HG02678 (cell line): Measurements from ENCODE around the gene HIVEP3.
A peak's percentile ranks its signal among the peaks of the same experiment; 100 is the strongest.

ENCODE experiments used
- ATAC-seq: cut with Tn5 transposase; IDR thresholded peaks from one replicate; pipeline ENCODE4 v1.9.1; 2021; ENCODE audit warnings: mild to moderate bottlenecking, moderate library complexity; ENCODE audit not compliant: unreplicated experiment

The HIVEP3 gene

GRCh38 chr1:41894808-41895483 is 23.8 kb downstream of the HIVEP3 start:
- no peak for ATAC-seq

- no peak for ATAC-seq
Measured at GRCh38 chr1:41894101-41894807, 24.5 kb downstream of the HIVEP3 start.

GRCh38 chr1:41892301-41892781 is 26.4 kb downstream of the HIVEP3 start:
- ATAC-seq: no peak

- ATAC-seq: peak; percentile 90
Measured at GRCh38 chr1:41891199-41891896, 27.4 kb downstream of the HIVEP3 start.

GRCh38 chr1:41890825-41891198 is 27.9 kb downstream of the HIVEP3 start:
- ATAC-seq: no peak

GRCh38 chr1:41889506-41890414 is 29.0 kb downstream of the HIVEP3 start:
- no peak for ATAC-seq

GRCh38 chr1:41888756-41889155 is 30.0 kb downstream of the HIVEP3 start:
- ATAC-seq: no peak

- no peak for ATAC-seq
Measured at GRCh38 chr1:41887365-41887764, 31.4 kb downstream of the HIVEP3 start.

- no peak for ATAC-seq
Measured at GRCh38 chr1:41884256-41885230, 34.2 kb downstream of the HIVEP3 start.

GRCh38 chr1:41883507-41883906 is 35.2 kb downstream of the HIVEP3 start:
- ATAC-seq: no peak

GRCh38 chr1:41882486-41882885 is 36.2 kb downstream of the HIVEP3 start:
- ATAC-seq: no peak

GRCh38 chr1:41882068-41882477 is 36.6 kb downstream of the HIVEP3 start:
- ATAC-seq: no peak

GRCh38 chr1:41880950-41881885 is 37.5 kb downstream of the HIVEP3 start:
- ATAC-seq: no peak

GRCh38 chr1:41880261-41880660 is 38.5 kb downstream of the HIVEP3 start:
- ATAC-seq: no peak

- ATAC-seq: no peak
Measured at GRCh38 chr1:41879617-41880016, 39.1 kb downstream of the HIVEP3 start.

GRCh38 chr1:41878911-41879310 is 39.8 kb downstream of the HIVEP3 start:
- ATAC-seq: no peak

- ATAC-seq: no peak
Measured at GRCh38 chr1:41878495-41878894, 40.2 kb downstream of the HIVEP3 start.

- ATAC-seq: no peak
Measured at GRCh38 chr1:41876576-41877445, 41.9 kb downstream of the HIVEP3 start.
